OCI-LY3 (cell line): ENCODE measurements around the gene IPO11.

Experiments
- H2AFZ ChIP-seq: fragments of 200-600, 300-600 bp; shearing (Covaris generic); 2 replicates; pipeline ENCODE4 v1.6.0; 2014; ENCODE audit warnings: antibody characterized with exemption, low read depth, low read length
- H3K27ac ChIP-seq: fragments of 200-600, 300-600 bp; sonication (generic); 2 replicates; pipeline ENCODE4 v1.5.1; 2014; ENCODE audit warnings: mild to moderate bottlenecking, low read length, moderate library complexity, mixed read lengths
- H3K27me3 ChIP-seq: fragments of 200-600, 300-600 bp; sonication (generic); 2 replicates; pipeline ENCODE4 v1.6.1; 2014; ENCODE audit warnings: low read depth, low read length, mixed read lengths
- H3K36me3 ChIP-seq: fragments of 200-600, 300-600 bp; sonication (generic); replicated peaks from 2 replicates; pipeline ENCODE3; 2014; ENCODE audit warnings: low read depth, low read length, mixed read lengths
- H3K4me1 ChIP-seq: fragments of 300-600, 200-600 bp; sonication (generic); 2 replicates; pipeline ENCODE4 v1.6.1; 2014; ENCODE audit warnings: low read length, mixed read lengths
- H3K4me2 ChIP-seq: fragments of 200-600, 300-600 bp; sonication (generic); 2 replicates; pipeline ENCODE4 v1.6.1; 2014; ENCODE audit warnings: low read length, mixed read lengths
- H3K4me3 ChIP-seq: fragments of 300-600, 200-600 bp; sonication (generic); 2 replicates; pipeline ENCODE4 v1.5.1; 2014; ENCODE audit warnings: antibody characterized with exemption, mild to moderate bottlenecking, low read length, moderate library complexity
- H3K79me2 ChIP-seq: fragments of 300-600, 200-600 bp; shearing (Covaris generic); 2 replicates; pipeline ENCODE4 v1.6.1; 2014; ENCODE audit warnings: mild to moderate bottlenecking, low read length, mixed read lengths
- H3K9ac ChIP-seq: fragments of 300-600, 200-600 bp; shearing (Covaris generic); 2 replicates; pipeline ENCODE4 v1.6.0; 2014; ENCODE audit warnings: mild to moderate bottlenecking, low read length, moderate library complexity
- H3K9me3 ChIP-seq: fragments of 200-600, 300-600 bp; shearing (Covaris generic); 2 replicates; pipeline ENCODE4 v1.6.1; 2014; ENCODE audit warnings: low read length, mixed read lengths; ENCODE audit not compliant: insufficient read depth
- H4K20me1 ChIP-seq: fragments of 200-600, 300-600 bp; sonication (generic); 2 replicates; pipeline ENCODE4 v1.6.1; 2016; ENCODE audit warnings: low read length, mixed read lengths; ENCODE audit not compliant: insufficient read depth
- CTCF ChIP-seq: fragments of 200-600, 300-600 bp; sonication (generic); IDR thresholded peaks from 2 replicates; pipeline ENCODE4 v1.5.1; 2014; ENCODE audit warnings: antibody characterized with exemption, low read length, low read depth
- EZH2phosphoT487 ChIP-seq: fragments of 200-600 bp; shearing (Covaris generic); IDR thresholded peaks from 2 replicates; pipeline ENCODE4 v1.6.1; 2018; ENCODE audit warnings: antibody characterized with exemption, mixed run types, low read depth

IPO11 gene

DNA sequence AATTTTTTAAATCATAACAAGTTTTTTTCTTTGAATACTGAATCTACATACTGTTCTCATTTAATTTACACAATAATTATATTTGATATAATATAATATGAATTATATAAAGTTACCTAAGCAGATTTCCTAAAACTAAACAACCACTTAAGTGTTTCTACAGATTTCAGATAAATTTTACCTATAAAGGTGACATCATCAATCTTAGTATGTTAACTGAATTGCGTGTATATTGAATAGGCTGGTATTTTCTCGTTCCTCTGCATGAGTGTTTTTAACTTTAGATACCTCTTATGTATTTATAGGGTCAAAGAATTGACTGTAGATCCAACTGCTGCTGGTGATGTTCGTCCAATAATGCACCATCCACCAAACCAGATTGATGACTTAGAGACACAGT, 39.2 kb upstream of the IPO11 start:
- Histone ChIP-seq H3K27ac (no peak overlapping the region), H3K36me3 (peaks cover 19% of the 10 kb centered on the region), H4K20me1 (no peaks in the 10 kb centered on the region), H3K4me1 (no peaks in the 10 kb centered on the region), H3K4me3 (no peak overlapping the region), H3K27me3 (no peaks in the 10 kb centered on the region), H2AFZ (no peak overlapping the region), H3K9ac (no peak overlapping the region), H3K79me2 (no peaks in the 10 kb centered on the region), H3K9me3 (no peaks in the 10 kb centered on the region), H3K4me2 (no peak overlapping the region)
- TF ChIP-seq EZH2phosphoT487 (no peak), CTCF (no peak)

DNA sequence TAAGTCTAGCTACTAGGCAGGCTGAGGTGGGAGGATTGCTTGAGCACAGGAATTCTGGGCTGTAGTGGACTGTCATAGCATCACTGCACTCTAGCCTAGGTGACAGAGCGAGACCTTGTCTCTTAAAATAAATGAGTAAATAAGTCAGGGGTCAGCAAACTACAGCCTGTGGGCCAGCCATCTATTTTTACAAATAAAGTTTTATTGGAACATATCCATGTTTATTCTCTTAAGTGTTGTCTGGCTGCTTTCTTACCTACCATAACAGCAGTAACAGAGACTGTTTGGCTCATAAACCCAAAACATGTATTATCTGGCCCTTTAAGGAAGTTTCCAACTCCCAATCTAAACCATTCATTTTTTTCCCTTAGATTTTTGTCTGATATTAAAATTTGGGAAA, 38.5 kb upstream of the IPO11 start:
- Histone ChIP-seq H3K4me3 (no peak overlapping the region), H2AFZ (no peak overlapping the region), H3K27ac (no peak overlapping the region), H3K4me1 (no peaks in the 10 kb centered on the region), H3K36me3 (peaks cover 21% of the 10 kb centered on the region), H3K27me3 (no peaks in the 10 kb centered on the region), H3K79me2 (no peaks in the 10 kb centered on the region), H4K20me1 (no peaks in the 10 kb centered on the region), H3K9me3 (no peaks in the 10 kb centered on the region), H3K9ac (no peak overlapping the region), H3K4me2 (no peak overlapping the region)
- TF ChIP-seq EZH2phosphoT487 (no peak), CTCF (no peak)

- Histone ChIP-seq H3K4me1 (no peaks in the 10 kb centered on the region), H3K9ac (no peak overlapping the region), H3K36me3 (peaks cover 22% of the 10 kb centered on the region), H3K27me3 (no peaks in the 10 kb centered on the region), H3K4me3 (no peak overlapping the region), H3K9me3 (no peaks in the 10 kb centered on the region), H3K4me2 (no peak overlapping the region), H3K27ac (no peak overlapping the region), H2AFZ (no peak overlapping the region), H4K20me1 (no peaks in the 10 kb centered on the region), H3K79me2 (no peaks in the 10 kb centered on the region)
- TF ChIP-seq CTCF (no peak), EZH2phosphoT487 (no peak)
Measured at GRCh38 chr5:62375627-62376026, 36.9 kb upstream of the IPO11 start.

- H3K4me1 ChIP-seq: no peaks in the 10 kb centered on the region
- no peaks in the 10 kb centered on the region for H3K79me2 ChIP-seq
Measured at GRCh38 chr5:62376064-62376463, 36.5 kb upstream of the IPO11 start.

More at GRCh38 chr5:62376064-62376463, 36.5 kb upstream of the IPO11 start:
- Histone ChIP-seq H3K27me3 (no peaks in the 10 kb centered on the region), H3K27ac (no peak overlapping the region), H3K4me3 (no peak overlapping the region), H2AFZ (no peak overlapping the region), H3K36me3 (peaks cover 22% of the 10 kb centered on the region), H3K4me2 (no peak overlapping the region), H4K20me1 (no peaks in the 10 kb centered on the region), H3K9me3 (no peaks in the 10 kb centered on the region), H3K9ac (no peak overlapping the region)
- TF ChIP-seq CTCF (no peak), EZH2phosphoT487 (no peak)
